ENCODE data around the gene NUDT4B.
"Not testable (repeated sequence)": the region's sequence is repeated elsewhere in the genome, so short reads cannot be mapped to it uniquely, and the experiment has no call there.

- TF ChIP-seq POLR2A (IDR thresholded peaks at IDR 0.05; ENCODE audit: low read depth, low read length); CTCF (IDR thresholded peaks at IDR 0.05 in 2 of 3, conservative IDR thresholded peaks at IDR 0.05 in 1 of 3; ENCODE audit: control insufficient read depth in 2 of 3, extremely low read depth in 1 of 3, insufficient read depth in 1 of 3, low read depth in 3 of 3, low read length in 3 of 3); MEF2A (IDR thresholded peaks at IDR 0.05; ENCODE audit: insufficient read depth, low read depth, low read length); CHD2 (IDR thresholded peaks at IDR 0.05; ENCODE audit: borderline replicate concordance, low read depth, low read length); SP1 (IDR thresholded peaks at IDR 0.05; ENCODE audit: low read depth, low read length); ZNF274 (IDR thresholded peaks at IDR 0.05; ENCODE audit: insufficient read depth, insufficient read length); YY1 (IDR thresholded peaks at IDR 0.05; ENCODE audit: low read depth, low read length); RAD51 (IDR thresholded peaks at IDR 0.05); POLR2AphosphoS5 (IDR thresholded peaks at IDR 0.05; ENCODE audit: low read length); ZBED1 (IDR thresholded peaks at IDR 0.05; ENCODE audit: borderline replicate concordance); KDM1A (IDR thresholded peaks at IDR 0.05; ENCODE audit: borderline replicate concordance); USF2 (IDR thresholded peaks at IDR 0.05; ENCODE audit: borderline replicate concordance, low read depth, low read length); EZH2 (IDR thresholded peaks at IDR 0.05; ENCODE audit: borderline replicate concordance, control insufficient read depth, low read depth, low read length): not testable (repeated sequence)
Measured at GRCh38 chr1:148702242-148702641, 46.3 kb upstream of the NUDT4B start.
